SK-N-SH (cell line): ENCODE data around the gene HELQ. TPM values are rescaled to one million over a fixed set of nuclear protein-coding genes. Genes with fewer than 3 reads are reported as not detected.

Experiments used
- CTCF ChIA-PET: fragments of 300-600, 350-600 bp; formaldehyde crosslinking; extraction: SDS; loops from one replicate; lab custom pipeline; 2021; lab: Yijun Ruan, JAX
- POLR2A ChIA-PET: fragments of 350-600 bp; sonication (Branson Sonifier 250); formaldehyde crosslinking; extraction: SDS; loops from one replicate; lab custom pipeline; 2020; ENCODE audit warnings: antibody characterized with exemption, inconsistent platforms; lab: Yijun Ruan, JAX
- DNase-seq: peaks from one replicate; pipeline ENCODE4 v3.0.0; 2012
- H2AFZ ChIP-seq: fragments of 200-600 bp; sonication (generic); 2 replicates; pipeline ENCODE4 v1.8.1; 2016; ENCODE audit warnings: antibody characterized with exemption, mild to moderate bottlenecking, low read depth
- H3F3A ChIP-seq: fragments of 200-600 bp; sonication (generic); replicated peaks from 2 replicates; pipeline ENCODE3; 2016; ENCODE audit warnings: antibody characterized with exemption, mild to moderate bottlenecking; ENCODE audit not compliant: insufficient read depth
- H3K27ac ChIP-seq, 2 experiments: fragments of 200-500 bp in 1 of 2; fragments of 200-600 bp in 1 of 2; sonication (Bioruptor generic) in 1 of 2; sonication (generic), shearing (Covaris generic) in 1 of 2; 2 replicates each; pipeline versions ENCODE4 v1.5.1 to v1.6.1; 2014 to 2016; ENCODE audit warnings: low read depth in 2 of 2, inconsistent platforms in 1 of 2, low read length in 1 of 2, mild to moderate bottlenecking in 1 of 2, mixed read lengths in 1 of 2
- H3K27me3 ChIP-seq: fragments of 200-600 bp; sonication (generic), shearing (Covaris generic); 2 replicates; pipeline ENCODE4 v1.6.1; 2016; ENCODE audit warnings: mixed run types; ENCODE audit not compliant: insufficient read depth
- H3K36me3 ChIP-seq, 2 experiments: fragments of 200-500 bp in 1 of 2; fragments of 200-600 bp in 1 of 2; sonication (Bioruptor generic) in 1 of 2; sonication (generic) in 1 of 2; replicated peaks in 1 of 2; 2 replicates each; pipeline versions ENCODE3 to v1.5.1; 2014 to 2016; ENCODE audit warnings: low read length in 1 of 2, mild to moderate bottlenecking in 1 of 2; ENCODE audit not compliant: insufficient read depth in 2 of 2, control insufficient read depth in 1 of 2
- H3K4me1 ChIP-seq, 2 experiments: fragments of 200-500 bp in 1 of 2; fragments of 200-600 bp in 1 of 2; sonication (Bioruptor generic) in 1 of 2; sonication (generic), shearing (Covaris generic) in 1 of 2; 2 replicates each; pipeline versions ENCODE4 v1.5.1 to v1.6.1; 2014 to 2016; ENCODE audit warnings: low read depth in 1 of 2, low read length in 1 of 2, mixed run types in 1 of 2; ENCODE audit not compliant: insufficient read depth in 2 of 2, control insufficient read depth in 1 of 2
- H3K4me2 ChIP-seq: fragments of 200-600 bp; sonication (generic), shearing (Covaris generic); 2 replicates; pipeline ENCODE4 v1.6.1; 2017; ENCODE audit warnings: mixed run types
- H3K4me3 ChIP-seq, 2 experiments: fragments of 200-500 bp in 1 of 2; fragments of 200-600 bp in 1 of 2; sonication (Bioruptor generic) in 1 of 2; sonication (generic), shearing (Covaris generic) in 1 of 2; 2 replicates each; pipeline versions ENCODE4 v1.5.1 to v1.8.1; 2014 to 2016; ENCODE audit warnings: low read depth in 2 of 2, inconsistent platforms in 1 of 2, low read length in 1 of 2, mild to moderate bottlenecking in 1 of 2, mixed read lengths in 1 of 2, moderate library complexity in 1 of 2
- H3K79me2 ChIP-seq: fragments of 200-600 bp; sonication (generic); 2 replicates; pipeline ENCODE4 v1.8.1; 2017; ENCODE audit warnings: mild to moderate bottlenecking; ENCODE audit not compliant: insufficient read depth
- H3K9ac ChIP-seq: fragments of 200-600 bp; sonication (generic); 2 replicates; pipeline ENCODE4 v1.6.1; 2017; ENCODE audit warnings: mixed run types
- H3K9me2 ChIP-seq: fragments of 200-600 bp; sonication (generic); 2 replicates; pipeline ENCODE4 v1.6.1; 2017; ENCODE audit warnings: mixed run types
- H3K9me3 ChIP-seq: fragments of 200-600 bp; sonication (generic); 2 replicates; pipeline ENCODE4 v1.6.1; 2017; ENCODE audit warnings: mixed run types, mild to moderate bottlenecking, moderate library complexity
- H4K20me1 ChIP-seq: fragments of 200-600 bp; sonication (generic); 2 replicates; pipeline ENCODE4 v1.6.1; 2017; ENCODE audit warnings: mild to moderate bottlenecking, mixed run types; ENCODE audit not compliant: insufficient read depth
- FOXM1 ChIP-seq: IDR thresholded peaks from 2 replicates; pipeline ENCODE4 v1.4.0; 2012; ENCODE audit warnings: low read depth, mild to moderate bottlenecking
- GABPA ChIP-seq: IDR thresholded peaks from 2 replicates; pipeline ENCODE4 v1.4.0; 2012; ENCODE audit warnings: low read depth, mild to moderate bottlenecking
- JUND ChIP-seq: IDR thresholded peaks from 2 replicates; pipeline ENCODE4 v1.4.0; 2012
- MEF2A ChIP-seq: IDR thresholded peaks from 2 replicates; pipeline ENCODE4 v1.4.0; 2012; ENCODE audit warnings: low read depth, borderline replicate concordance
- MXI1 ChIP-seq: IDR thresholded peaks from 2 replicates; pipeline ENCODE4 v1.6.1; 2012; ENCODE audit warnings: mild to moderate bottlenecking, low read depth, low read length, improper control_type of control experiment
- NRF1 ChIP-seq: IDR thresholded peaks from 2 replicates; pipeline ENCODE4 v1.6.1; 2012; ENCODE audit warnings: low read depth, mild to moderate bottlenecking, low read length
- REST ChIP-seq: IDR thresholded peaks from 2 replicates; pipeline ENCODE4 v1.6.1; 2012; ENCODE audit warnings: mild to moderate bottlenecking, low read depth, low read length, moderate library complexity
- RFX5 ChIP-seq: IDR thresholded peaks from 2 replicates; pipeline ENCODE4 v1.6.1; 2012; ENCODE audit warnings: mild to moderate bottlenecking, improper control_type of control experiment, low read length
- RXRA ChIP-seq: IDR thresholded peaks from 2 replicates; pipeline ENCODE4 v1.4.0; 2012; ENCODE audit warnings: low read depth, mild to moderate bottlenecking, borderline replicate concordance
- SIN3A ChIP-seq: IDR thresholded peaks from 2 replicates; pipeline ENCODE4 v1.6.1; 2012; ENCODE audit warnings: low read depth, mild to moderate bottlenecking, low read length, moderate library complexity, borderline replicate concordance
- SMC3 ChIP-seq: IDR thresholded peaks from 2 replicates; pipeline ENCODE4 v1.6.1; 2012; ENCODE audit warnings: low read depth, low read length, improper control_type of control experiment
- TAF1 ChIP-seq: IDR thresholded peaks from 2 replicates; pipeline ENCODE4 v1.6.1; 2012; ENCODE audit warnings: low read depth, mild to moderate bottlenecking, low read length, moderate library complexity, borderline replicate concordance
- WGBS: methylation state at CpG from one replicate; pipeline ENCODE4 v1.1.6; 2017; ENCODE audit warnings: low lambda C conversion rate; 5-methylcytosine and 5-hydroxymethylcytosine counted together
- polyA plus RNA-seq, 3 experiments: library from polyadenylated mRNA; depleted of rRNA; stranded (reverse); fragments of >200 nt; gene quantifications; 2 replicates each; pipeline ENCODE4 v1.2.3, GENCODE V29; 2012
- TF ChIP-seq, protein P1 (sequence below): IDR thresholded peaks from 2 replicates; pipeline ENCODE4 v1.4.0; 2012; ENCODE audit warnings: low read depth

HELQ gene
- polyA plus RNA-seq, 1 of the 3 experiments (the other 2 are of a cell fraction) = 7.2 TPM

- Histone ChIP-seq H3K79me2 (no peaks in the 10 kb centered on the region), H3K4me3 (no peak overlapping the region), H3K27ac (no peak overlapping the region), H4K20me1 (no peaks in the 10 kb centered on the region), H3K9me3 (no peaks in the 10 kb centered on the region), H3K36me3 (no peaks in the 10 kb centered on the region), H3F3A (no peaks in the 10 kb centered on the region), H3K9me2 (no peaks in the 10 kb centered on the region), H2AFZ (no peak overlapping the region), H3K9ac (no peak overlapping the region), H3K27me3 (no peaks in the 10 kb centered on the region), H3K4me1 (no peaks in the 10 kb centered on the region), H3K4me2 (no peak overlapping the region)
- WGBS = 14% methylated on average over 4 of the region's 4 CpGs
- DNase-seq = no peak
- POLR2A ChIA-PET = no interaction called here
- CTCF ChIA-PET = no interaction called here
- TF ChIP-seq GABPA (no peak), TAF1 (no peak), SIN3A (no peak), RXRA (no peak), MXI1 (no peak)
Measured at GRCh38 chr4:83381173-83381572, 74.5 kb downstream of the HELQ start.

GRCh38 chr4:83378419-83378818 is 77.2 kb downstream of the HELQ start:
- no peak for TF ChIP-seq MEF2A
- TF ChIP-seq FOXM1 = no peak
- TF ChIP-seq NRF1 = no peak
- no peak for TF ChIP-seq SIN3A
- no peak for TF ChIP-seq JUND
- TF ChIP-seq SMC3 = no peak
- TF ChIP-seq GABPA = no peak
- no peak for TF ChIP-seq RFX5
- TF ChIP-seq, protein P1, sequence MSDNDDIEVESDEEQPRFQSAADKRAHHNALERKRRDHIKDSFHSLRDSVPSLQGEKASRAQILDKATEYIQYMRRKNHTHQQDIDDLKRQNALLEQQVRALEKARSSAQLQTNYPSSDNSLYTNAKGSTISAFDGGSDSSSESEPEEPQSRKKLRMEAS = no peak
- TF ChIP-seq RXRA = no peak
- no peak for TF ChIP-seq REST
- 38% methylated on average over 5 of the region's 5 CpGs for WGBS
- Histone ChIP-seq H3K4me3 (no peak overlapping the region), H3K27ac (no peak overlapping the region), H3K4me2 (no peak overlapping the region), H3K4me1 (no peaks in the 10 kb centered on the region), H3F3A (no peaks in the 10 kb centered on the region), H3K79me2 (no peaks in the 10 kb centered on the region), H4K20me1 (no peaks in the 10 kb centered on the region), H3K9me2 (no peaks in the 10 kb centered on the region), H3K27me3 (no peaks in the 10 kb centered on the region), H3K9ac (no peak overlapping the region), H3K36me3 (no peaks in the 10 kb centered on the region), H3K9me3 (no peaks in the 10 kb centered on the region), H2AFZ (no peak overlapping the region)
- ChIA-PET CTCF (interaction anchor here (1.4 kb wide), 1 partner anchor 16 kb away, joined by 4 read pairs; no protein-coding TSS in a partner anchor), POLR2A (no interaction called here)
- no peak for DNase-seq
